Body of pancreas (tissue), 4 donors: ENCODE data around the gene KATNB1. TPM values are rescaled to one million over a fixed set of nuclear protein-coding genes. Genes with fewer than 3 reads are reported as not detected.
A peak's percentile ranks its signal among the peaks of the same experiment; 100 is the strongest.
"Not testable (repeated sequence)": the region's sequence is repeated elsewhere in the genome, so short reads cannot be mapped to it uniquely, and the experiment has no call there.

Source experiments
- ATAC-seq: fragments of 150-250 bp; one replicate; pipeline ENCODE4 v1.9.1; 2016
- DNase-seq, 4 donors: peaks; one replicate each; pipeline ENCODE4 v3.0.0-alpha.2; 2019
- H3K27ac ChIP-seq, 4 donors: fragments of 200-600 bp; sonication (generic); 1 replicate in 3 of 4; 2 replicates in 1 of 4; pipeline versions ENCODE4 v1.5.1 to v1.6.1; 2016 to 2019; ENCODE audit warnings: mild to moderate bottlenecking in 1 of 4, mixed read lengths in 1 of 4, moderate library complexity in 1 of 4
- H3K27me3 ChIP-seq, 2 donors: fragments of 200-600 bp; sonication (generic); one replicate each; pipeline ENCODE4 v1.6.0; 2016; ENCODE audit warnings: mild to moderate bottlenecking in 1 of 2
- H3K36me3 ChIP-seq, 2 donors: fragments of 200-600 bp; sonication (generic); replicated peaks in 1 of 2; 2 replicates each; pipeline ENCODE4 v1.5.1; 2016; ENCODE audit warnings: low read depth in 2 of 2; ENCODE audit not compliant: insufficient read depth in 1 of 2
- H3K4me1 ChIP-seq: fragments of 200-600 bp; sonication (generic); one replicate; pipeline ENCODE4 v1.6.0; 2016
- H3K4me3 ChIP-seq, 2 donors: fragments of 200-600 bp; sonication (generic); 1 replicate in 1 of 2; 2 replicates in 1 of 2; pipeline ENCODE4 v1.5.1; 2016 to 2019
- H3K9me3 ChIP-seq, 3 donors: fragments of 200-600 bp; sonication (generic); 1 replicate in 2 of 3; 2 replicates in 1 of 3; pipeline ENCODE4 v1.5.1; 2016
- POLR2A ChIP-seq, 3 donors: fragments of 450-650 bp; IDR thresholded peaks; one replicate each; pipeline ENCODE4 v1.6.1; 2016; ENCODE audit warnings: antibody characterized with exemption in 3 of 3, mild to moderate bottlenecking in 2 of 3
- WGBS, 2 donors: methylation state at CpG; one replicate each; pipeline ENCODE4 v1.1.5; 2017; 5-methylcytosine and 5-hydroxymethylcytosine counted together
- intact Hi-C: fragments of 100-400 bp; cut with DNase I; formaldehyde crosslinking; loops from one replicate; pipeline ENCODE4 v1.15.1; 2023
- total RNA-seq, 2 donors: library from RNA; depleted of rRNA; stranded (reverse); fragments of >200 nt; gene quantifications; one replicate each; pipeline ENCODE4 v1.1.0, GENCODE V29; 2016
- TF ChIP-seq, protein P1 (sequence below), 7 experiments: fragments of 450-650 bp in 4 of 7; fragments of 200-600 bp in 3 of 7; sonication (generic) in 3 of 7; IDR thresholded peaks; one replicate each; pipeline ENCODE4 v1.5.1; 2016 to 2019; ENCODE audit warnings: antibody characterized with exemption in 7 of 7

Gene KATNB1
- total RNA-seq, 2 donors from 2014 or later = 13.7 to 14.2 TPM

DNA sequence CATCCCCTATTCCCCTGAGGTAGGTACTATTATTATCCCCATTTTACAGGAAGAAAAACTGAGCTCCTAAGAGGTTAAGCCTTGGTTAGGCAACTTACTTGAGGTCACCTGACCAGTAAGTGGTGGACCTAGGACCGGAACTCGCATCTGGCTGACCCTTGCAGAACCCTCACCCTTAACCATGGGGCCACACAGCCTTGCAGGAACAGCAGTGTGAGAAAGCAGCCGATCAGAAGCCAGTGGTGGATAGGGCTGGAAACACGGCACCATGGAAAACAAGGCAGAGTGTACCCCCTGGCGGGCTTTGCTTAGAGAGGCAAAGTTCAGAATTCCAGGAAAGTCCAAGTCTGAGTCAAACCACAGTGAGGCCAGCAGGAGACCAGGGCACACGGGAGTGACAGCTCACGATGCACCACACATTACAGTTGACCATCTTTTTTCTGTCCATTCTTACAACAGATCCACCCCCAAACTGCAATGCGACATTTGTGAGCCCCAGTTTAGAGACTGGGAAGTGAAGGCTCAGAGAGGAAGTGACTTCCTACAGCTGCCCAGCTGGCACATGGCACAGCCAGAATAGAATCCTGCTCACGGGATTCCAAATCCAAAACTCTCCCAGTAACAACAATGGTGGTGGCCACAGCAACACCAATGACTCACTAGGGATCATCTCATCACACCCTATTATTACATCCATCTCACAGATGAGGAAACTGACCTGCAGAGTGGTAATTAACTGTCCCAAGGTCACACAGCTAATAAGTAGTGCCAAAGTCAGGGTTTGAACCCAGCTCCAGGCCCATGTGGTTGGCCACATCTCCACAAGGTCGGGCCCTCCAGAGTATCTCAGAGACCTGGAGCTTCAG lies 46.4 kb downstream of the KATNB1 start:
- TF ChIP-seq, protein P1, sequence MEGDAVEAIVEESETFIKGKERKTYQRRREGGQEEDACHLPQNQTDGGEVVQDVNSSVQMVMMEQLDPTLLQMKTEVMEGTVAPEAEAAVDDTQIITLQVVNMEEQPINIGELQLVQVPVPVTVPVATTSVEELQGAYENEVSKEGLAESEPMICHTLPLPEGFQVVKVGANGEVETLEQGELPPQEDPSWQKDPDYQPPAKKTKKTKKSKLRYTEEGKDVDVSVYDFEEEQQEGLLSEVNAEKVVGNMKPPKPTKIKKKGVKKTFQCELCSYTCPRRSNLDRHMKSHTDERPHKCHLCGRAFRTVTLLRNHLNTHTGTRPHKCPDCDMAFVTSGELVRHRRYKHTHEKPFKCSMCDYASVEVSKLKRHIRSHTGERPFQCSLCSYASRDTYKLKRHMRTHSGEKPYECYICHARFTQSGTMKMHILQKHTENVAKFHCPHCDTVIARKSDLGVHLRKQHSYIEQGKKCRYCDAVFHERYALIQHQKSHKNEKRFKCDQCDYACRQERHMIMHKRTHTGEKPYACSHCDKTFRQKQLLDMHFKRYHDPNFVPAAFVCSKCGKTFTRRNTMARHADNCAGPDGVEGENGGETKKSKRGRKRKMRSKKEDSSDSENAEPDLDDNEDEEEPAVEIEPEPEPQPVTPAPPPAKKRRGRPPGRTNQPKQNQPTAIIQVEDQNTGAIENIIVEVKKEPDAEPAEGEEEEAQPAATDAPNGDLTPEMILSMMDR (IDR thresholded peaks at IDR 0.05) = no peak
- no peak for TF ChIP-seq POLR2A (IDR thresholded peaks at IDR 0.05)
- intact Hi-C loops = no loop called here
- H3K36me3 ChIP-seq = no peaks in the 10 kb centered on the region
- ATAC-seq (peak; percentile 16), DNase-seq (no peak)
- 85 to 94% methylated on average over 10 of the region's 10 CpGs for WGBS, 2 donors
- H3K9me3 ChIP-seq = no peaks in the 10 kb centered on the region
- no peaks in the 10 kb centered on the region for H3K27me3 ChIP-seq
- H3K4me3 ChIP-seq = no peak overlapping the region
- peaks cover 25% of the 10 kb centered on the region for H3K4me1 ChIP-seq
- H3K27ac ChIP-seq = peak overlapping the region; percentile 52 to 80 (median 73)

DNA sequence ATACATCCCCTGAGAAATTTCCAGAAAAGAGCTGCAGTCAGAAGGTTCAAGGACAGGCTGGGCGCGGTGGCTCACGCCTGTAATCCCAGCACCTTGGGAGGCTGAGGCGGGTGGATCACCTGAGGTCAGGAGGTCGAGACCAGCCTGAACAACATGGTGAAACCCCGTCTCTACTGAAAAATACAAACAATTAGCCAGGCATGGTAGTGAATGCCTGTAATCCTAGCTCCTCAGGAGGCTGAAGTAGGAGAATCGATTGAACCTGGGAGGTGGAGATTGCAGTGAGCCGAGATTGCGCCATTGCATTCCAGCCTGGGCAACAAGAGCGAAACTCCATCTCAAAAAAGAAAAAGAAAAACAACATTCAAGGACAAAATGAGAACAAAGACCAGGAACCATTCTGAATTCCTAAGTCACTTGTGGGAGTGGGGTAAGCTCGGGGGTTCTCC lies 47.1 kb downstream of the KATNB1 start:
- not testable (repeated sequence) for H3K36me3 ChIP-seq

DNA sequence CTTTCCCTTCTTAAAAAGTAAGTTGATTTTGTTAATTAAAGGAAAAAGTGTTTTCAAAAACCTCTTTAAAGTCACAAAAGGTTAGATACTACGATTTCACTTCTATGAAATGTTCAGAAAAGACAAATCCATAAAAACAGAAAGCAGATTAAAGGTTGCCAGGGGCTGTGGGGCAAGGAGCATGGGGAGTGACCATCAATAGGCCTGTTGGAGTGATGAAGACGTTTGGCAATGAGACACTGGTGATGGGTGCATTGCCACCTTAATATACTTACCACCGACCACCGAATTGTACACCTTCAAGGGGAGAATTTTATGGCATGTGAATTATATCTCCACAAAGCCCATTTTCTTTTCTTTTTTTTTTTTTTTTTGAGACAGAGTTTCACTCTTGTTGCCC lies 47.5 kb downstream of the KATNB1 start:
- peaks cover 25% of the 10 kb centered on the region for H3K4me1 ChIP-seq
- intact Hi-C loops = no loop called here
- 69 to 78% methylated on average over 4 of the region's 4 CpGs for WGBS, 2 donors
- H3K36me3 ChIP-seq = peaks cover 0 to under 1% of the 10 kb centered on the region in 2 donors
- ATAC-seq = no peak
- TF ChIP-seq, protein P1 (IDR thresholded peaks at IDR 0.05) = no peak
- TF ChIP-seq POLR2A (IDR thresholded peaks at IDR 0.05) = no peak
- no peaks in the 10 kb centered on the region for H3K27me3 ChIP-seq
- H3K9me3 ChIP-seq = no peaks in the 10 kb centered on the region
- no peak for DNase-seq
- H3K27ac ChIP-seq = peak overlapping the region in 3 of 4 donors; percentile 52 to 80 (median 79)
- no peak overlapping the region for H3K4me3 ChIP-seq

More for the DNA sequence above, 47.1 kb downstream of the KATNB1 start:
- H3K27me3 ChIP-seq, intact Hi-C loops, DNase-seq, H3K9me3 ChIP-seq, H3K4me3 ChIP-seq: not testable (repeated sequence)
- peak; percentile 55 for ATAC-seq
- Histone ChIP-seq H3K27ac (peak overlapping the region; percentile 52 to 80 (median 73)), H3K4me1 (peaks cover 25% of the 10 kb centered on the region)
- 63 to 69% methylated on average over 11 of the region's 11 CpGs for WGBS, 2 donors

DNA sequence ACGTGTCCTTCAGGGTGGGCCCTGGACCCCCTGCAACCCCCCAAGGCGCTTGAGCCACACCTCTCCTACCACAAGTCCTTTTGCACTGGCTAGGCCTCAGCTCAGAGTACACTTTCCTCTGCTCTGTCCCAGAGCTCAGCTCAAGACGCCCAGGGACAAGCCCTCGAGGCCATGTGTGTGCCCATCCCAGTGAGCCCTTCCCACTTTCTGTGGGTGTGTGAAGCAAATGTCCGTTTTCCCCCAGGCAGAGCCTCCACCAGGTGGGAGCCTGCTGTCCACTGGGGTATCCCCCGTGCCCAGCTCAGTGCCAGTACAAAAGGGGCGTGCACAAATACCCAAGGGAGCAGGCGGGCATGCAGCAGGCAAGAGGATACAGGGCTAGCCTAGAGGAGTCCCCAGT lies 48.3 kb downstream of the KATNB1 start:
- DNase-seq = no peak
- TF ChIP-seq, protein P1 (IDR thresholded peaks at IDR 0.05) = no peak
- no peak for TF ChIP-seq POLR2A (IDR thresholded peaks at IDR 0.05)
- no peak for ATAC-seq
- 91 to 98% methylated on average over 5 to 8 of the region's 8 CpGs for WGBS, 2 donors
- no peaks in the 10 kb centered on the region for H3K27me3 ChIP-seq
- H3K4me1 ChIP-seq = peaks cover 25% of the 10 kb centered on the region
- peaks cover 0 to 5% of the 10 kb centered on the region in 2 donors for H3K36me3 ChIP-seq
- peak overlapping the region in 2 of 4 donors; percentile 79 to 80 for H3K27ac ChIP-seq
- H3K9me3 ChIP-seq = no peaks in the 10 kb centered on the region
- intact Hi-C loops = no loop called here
- no peak overlapping the region for H3K4me3 ChIP-seq

DNA sequence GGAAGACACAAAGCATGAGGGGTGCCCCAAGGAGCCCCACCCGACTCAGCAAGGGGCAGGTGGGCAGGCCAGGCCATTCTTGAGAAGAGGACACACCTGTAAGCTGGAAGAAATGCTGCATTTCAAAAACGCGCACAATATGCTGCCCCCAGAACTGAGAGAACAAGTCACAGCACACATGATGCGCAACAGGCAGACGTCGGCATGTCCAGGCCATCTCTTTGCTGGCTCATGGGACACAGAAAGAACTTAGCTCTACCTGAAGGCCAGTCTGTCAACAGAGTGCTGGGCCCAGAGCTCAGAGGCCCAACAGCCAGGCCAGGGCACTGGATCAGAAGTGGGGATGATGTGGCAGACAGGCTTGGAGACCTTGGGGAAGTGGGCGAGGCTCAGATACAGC lies 48.8 kb downstream of the KATNB1 start:
- intact Hi-C loops = no loop called here
- Histone ChIP-seq H3K4me1 (peaks cover 25% of the 10 kb centered on the region), H3K27me3 (no peaks in the 10 kb centered on the region), H3K36me3 (peaks cover 0 to 7% of the 10 kb centered on the region in 2 donors), H3K4me3 (no peak overlapping the region), H3K9me3 (no peaks in the 10 kb centered on the region), H3K27ac (peak overlapping the region in 2 of 4 donors; percentile 79 to 80)
- DNase-seq = no peak
- no peak for ATAC-seq
- 90 to 91% methylated on average over 5 to 7 of the region's 7 CpGs for WGBS, 2 donors
- TF ChIP-seq POLR2A (IDR thresholded peaks at IDR 0.05) = no peak
